Mesenchymal stem cell (in vitro differentiated cells and primary cell): ENCODE data around the gene CERS6.

Experiments
- DNase-seq: peaks from one replicate; pipeline ENCODE4 v3.0.0-alpha.2; 2013
- H2AFZ ChIP-seq: one replicate; pipeline ENCODE4 v1.6.1; 2013; ENCODE audit warnings: low read depth, mild to moderate bottlenecking, control low read depth, inconsistent platforms, low read length, moderate library complexity
- H2AK5ac ChIP-seq: 2 replicates; pipeline ENCODE4 v1.6.1; 2013; ENCODE audit warnings: low read length, moderate library complexity, mild to moderate bottlenecking, inconsistent platforms; ENCODE audit not compliant: severe bottlenecking
- H2BK120ac ChIP-seq: one replicate; pipeline ENCODE4 v1.6.1; 2013; ENCODE audit warnings: low read depth, mild to moderate bottlenecking, inconsistent platforms, low read length, moderate library complexity
- H2BK12ac ChIP-seq, 2 experiments: one replicate each; pipeline ENCODE4 v1.6.1; 2013; ENCODE audit warnings: inconsistent platforms in 2 of 2, low read length in 2 of 2, mild to moderate bottlenecking in 2 of 2, moderate library complexity in 2 of 2, control low read depth in 1 of 2
- H2BK15ac ChIP-seq: one replicate; pipeline ENCODE4 v1.6.1; 2013; ENCODE audit warnings: mild to moderate bottlenecking, low read depth, inconsistent platforms; ENCODE audit not compliant: poor library complexity, severe bottlenecking
- H2BK5ac ChIP-seq: 2 replicates; pipeline ENCODE4 v1.6.1; 2013; ENCODE audit warnings: low read depth, mild to moderate bottlenecking, low read length, control low read depth, inconsistent platforms; ENCODE audit not compliant: poor library complexity, severe bottlenecking
- H3K14ac ChIP-seq, 2 experiments: one replicate each; pipeline ENCODE4 v1.6.1; 2013; ENCODE audit warnings: inconsistent platforms in 2 of 2, low read length in 2 of 2, control low read depth in 1 of 2, mild to moderate bottlenecking in 1 of 2, moderate library complexity in 1 of 2
- H3K18ac ChIP-seq, 2 experiments: one replicate each; pipeline ENCODE4 v1.6.1; 2013; ENCODE audit warnings: inconsistent platforms in 2 of 2, low read length in 2 of 2, control low read depth in 1 of 2, low read depth in 1 of 2, mild to moderate bottlenecking in 1 of 2
- H3K23ac ChIP-seq, 2 experiments: one replicate each; pipeline ENCODE4 v1.6.1; 2013; ENCODE audit warnings: inconsistent platforms in 2 of 2, low read length in 2 of 2, mild to moderate bottlenecking in 2 of 2, moderate library complexity in 2 of 2, control low read depth in 1 of 2
- H3K27ac ChIP-seq: 2 replicates; pipeline ENCODE4 v1.5.1; 2013; ENCODE audit warnings: mild to moderate bottlenecking, moderate library complexity, low read length, control low read depth, inconsistent platforms; ENCODE audit not compliant: poor library complexity, severe bottlenecking
- H3K27me3 ChIP-seq, 2 experiments: 2 replicates each; pipeline versions ENCODE4 v1.6.1 to v1.7.0; 2013; ENCODE audit warnings: low read length in 2 of 2, mild to moderate bottlenecking in 2 of 2, moderate library complexity in 2 of 2, control low read depth in 1 of 2, inconsistent platforms in 1 of 2; ENCODE audit not compliant: control insufficient read depth in 1 of 2, insufficient read depth in 1 of 2
- H3K36me3 ChIP-seq, 2 experiments: 2 replicates each; pipeline versions ENCODE4 v1.6.1 to v1.7.0; 2013; ENCODE audit warnings: low read length in 2 of 2, control low read depth in 1 of 2, inconsistent platforms in 1 of 2, low read depth in 1 of 2, mild to moderate bottlenecking in 1 of 2; ENCODE audit not compliant: insufficient read depth in 2 of 2, control insufficient read depth in 1 of 2
- H3K4ac ChIP-seq, 2 experiments: one replicate each; pipeline ENCODE4 v1.6.1; 2013; ENCODE audit warnings: inconsistent platforms in 2 of 2, low read length in 2 of 2, mild to moderate bottlenecking in 2 of 2, moderate library complexity in 2 of 2, control low read depth in 1 of 2, low read depth in 1 of 2
- H3K4me1 ChIP-seq: 2 replicates; pipeline ENCODE4 v1.6.1; 2013; ENCODE audit warnings: low read depth, low read length, control low read depth; ENCODE audit not compliant: control insufficient read depth, insufficient read depth
- H3K4me2 ChIP-seq: 2 replicates; pipeline ENCODE4 v1.6.1; 2013; ENCODE audit warnings: low read length, mild to moderate bottlenecking, inconsistent platforms; ENCODE audit not compliant: poor library complexity, severe bottlenecking
- H3K4me3 ChIP-seq, 2 experiments: 2 replicates each; pipeline versions ENCODE4 v1.5.1 to v1.7.0; 2013; ENCODE audit warnings: low read length in 2 of 2, mild to moderate bottlenecking in 2 of 2, control low read depth in 1 of 2, low read depth in 1 of 2; ENCODE audit not compliant: insufficient read depth in 1 of 2
- H3K79me1 ChIP-seq: replicated peaks from 2 replicates; pipeline ENCODE4 v1.6.1; 2013; ENCODE audit warnings: mild to moderate bottlenecking, control low read depth, low read length, inconsistent platforms; ENCODE audit not compliant: poor library complexity, severe bottlenecking
- H3K9ac ChIP-seq: 2 replicates; pipeline ENCODE4 v1.7.0; 2013; ENCODE audit warnings: mild to moderate bottlenecking, low read length, moderate library complexity
- H3K9me3 ChIP-seq: 2 replicates; pipeline ENCODE4 v1.7.0; 2013; ENCODE audit warnings: mild to moderate bottlenecking, low read length; ENCODE audit not compliant: control insufficient read depth
- H4K8ac ChIP-seq: one replicate; pipeline ENCODE4 v1.6.1; 2013; ENCODE audit warnings: inconsistent platforms, mild to moderate bottlenecking, low read length, moderate library complexity
- H4K91ac ChIP-seq: one replicate; pipeline ENCODE4 v1.6.1; 2013; ENCODE audit warnings: mild to moderate bottlenecking, low read length, inconsistent platforms
- WGBS: methylation state at CpG from one replicate; pipeline ENCODE4 v1.1.7; 2013; ENCODE audit warnings: mixed read lengths; 5-methylcytosine and 5-hydroxymethylcytosine counted together

CERS6 gene

GRCh38 chr2:168478206-168478605 lies 22.1 kb downstream of the CERS6 start:
- Histone ChIP-seq H3K27ac (no peak overlapping the region), H3K4me1 (no peaks in the 10 kb centered on the region), H3K9ac (no peak overlapping the region), H4K91ac (no peak overlapping the region), H2BK12ac (no peak overlapping the region), H2BK5ac (no peak overlapping the region), H3K27me3 (no peaks in the 10 kb centered on the region), H3K9me3 (no peaks in the 10 kb centered on the region), H2BK15ac (no peak overlapping the region), H3K18ac (no peak overlapping the region), H4K8ac (no peak overlapping the region), H3K4me2 (no peak overlapping the region), H3K23ac (no peak overlapping the region), H3K4me3 (no peak overlapping the region), H3K4ac (no peak overlapping the region), H2BK120ac (no peak overlapping the region), H3K79me1 (peaks cover 22% of the 10 kb centered on the region), H2AK5ac (no peak overlapping the region), H2AFZ (no peak overlapping the region), H3K14ac (no peak overlapping the region), H3K36me3 (no peaks in the 10 kb centered on the region)
- WGBS: 100% methylated on average over 1 of the region's 1 CpG
- no peak for DNase-seq

- H3K4me1 ChIP-seq: no peaks in the 10 kb centered on the region
- H3K27ac ChIP-seq: no peak overlapping the region
- no peak overlapping the region for H2BK12ac ChIP-seq
- H2AFZ ChIP-seq: no peak overlapping the region
- H3K9me3 ChIP-seq: no peaks in the 10 kb centered on the region
- H3K79me1 ChIP-seq: peaks cover 26% of the 10 kb centered on the region
- 66% methylated on average over 3 of the region's 3 CpGs for WGBS
- H3K14ac ChIP-seq: no peak overlapping the region
- H3K9ac ChIP-seq: no peak overlapping the region
- no peak overlapping the region for H2AK5ac ChIP-seq
- no peak overlapping the region for H4K8ac ChIP-seq
- peak; percentile 37 for DNase-seq
- H3K23ac ChIP-seq: no peak overlapping the region
- no peak overlapping the region for H2BK5ac ChIP-seq
- no peak overlapping the region for H3K18ac ChIP-seq
- H3K4me3 ChIP-seq: no peak overlapping the region
- H2BK15ac ChIP-seq: no peak overlapping the region
- no peak overlapping the region for H2BK120ac ChIP-seq
- no peak overlapping the region for H4K91ac ChIP-seq
- H3K36me3 ChIP-seq: no peaks in the 10 kb centered on the region
- no peak overlapping the region for H3K4ac ChIP-seq
- H3K27me3 ChIP-seq: no peaks in the 10 kb centered on the region
- H3K4me2 ChIP-seq: no peak overlapping the region
Measured at GRCh38 chr2:168480356-168480755, 24.3 kb downstream of the CERS6 start.

- Histone ChIP-seq H4K8ac (no peak overlapping the region), H2BK15ac (no peak overlapping the region)
- WGBS: 93% methylated on average over 15 of the region's 15 CpGs
Measured at GRCh38 chr2:168480825-168481585, 24.9 kb downstream of the CERS6 start.

GRCh38 chr2:168482269-168482668 lies 26.2 kb downstream of the CERS6 start:
- no peak overlapping the region for H3K4me2 ChIP-seq
- no peak overlapping the region for H3K23ac ChIP-seq
- H3K14ac ChIP-seq: no peak overlapping the region
- H3K27ac ChIP-seq: no peak overlapping the region
- no peak for DNase-seq
- WGBS: 96% methylated on average over 2 of the region's 2 CpGs
- H3K36me3 ChIP-seq: no peaks in the 10 kb centered on the region
- H2AK5ac ChIP-seq: no peak overlapping the region
- no peak overlapping the region for H2BK120ac ChIP-seq
- no peak overlapping the region for H4K91ac ChIP-seq
- no peak overlapping the region for H3K4ac ChIP-seq
- H3K4me3 ChIP-seq: no peak overlapping the region
- H3K9me3 ChIP-seq: no peaks in the 10 kb centered on the region
- H3K9ac ChIP-seq: no peak overlapping the region
- H2BK12ac ChIP-seq: no peak overlapping the region
- no peaks in the 10 kb centered on the region for H3K27me3 ChIP-seq
- H3K18ac ChIP-seq: no peak overlapping the region
- H2BK15ac ChIP-seq: no peak overlapping the region
- peak overlapping the region; percentile 58 for H2BK5ac ChIP-seq
- H4K8ac ChIP-seq: no peak overlapping the region
- H3K4me1 ChIP-seq: no peaks in the 10 kb centered on the region
- peaks cover 17% of the 10 kb centered on the region for H3K79me1 ChIP-seq
- H2AFZ ChIP-seq: no peak overlapping the region

More at GRCh38 chr2:168480825-168481585, 24.9 kb downstream of the CERS6 start:
- H3K79me1 ChIP-seq: peaks cover 24% of the 10 kb centered on the region
- no peak overlapping the region for H2AK5ac ChIP-seq
- DNase-seq: no peak
- no peak overlapping the region for H2BK12ac ChIP-seq
- no peaks in the 10 kb centered on the region for H3K9me3 ChIP-seq
- H3K18ac ChIP-seq: no peak overlapping the region
- H2AFZ ChIP-seq: no peak overlapping the region
- H3K4ac ChIP-seq: no peak overlapping the region
- H3K27me3 ChIP-seq: no peaks in the 10 kb centered on the region
- no peaks in the 10 kb centered on the region for H3K36me3 ChIP-seq
- no peaks in the 10 kb centered on the region for H3K4me1 ChIP-seq
- H2BK5ac ChIP-seq: no peak overlapping the region
- H3K27ac ChIP-seq: no peak overlapping the region
- H2BK120ac ChIP-seq: no peak overlapping the region
- H3K9ac ChIP-seq: no peak overlapping the region
- no peak overlapping the region for H3K4me2 ChIP-seq
- H3K23ac ChIP-seq: no peak overlapping the region
- H4K91ac ChIP-seq: no peak overlapping the region
- H3K4me3 ChIP-seq: no peak overlapping the region
- H3K14ac ChIP-seq: no peak overlapping the region
